Activated CD4-positive, alpha-beta T cell treated with anti-CD3 and anti-CD28 coated beads, Interleukin-2, amount 50 U/mL, for 48 hours (primary cell): ENCODE measurements around the gene C20orf202.

Source experiments
- DNase-seq, 2 experiments: peaks; one replicate each; pipeline ENCODE4 v3.0.0-alpha.2; 2020

Gene C20orf202

GRCh38 chr20:1185316-1185741, 17.9 kb upstream of the C20orf202 start:
- peak; percentile 11 to 12 for DNase-seq

GRCh38 chr20:1185790-1186334, 17.4 kb upstream of the C20orf202 start:
- peak; percentile 57 to 68 for DNase-seq

- no peak for DNase-seq
These were observed 16.8 kb upstream of the C20orf202 start for GRCh38 chr20:1186367-1186991.

- DNase-seq, result no peak
These were observed 15.6 kb upstream of the C20orf202 start for GRCh38 chr20:1187605-1188171.

DNA sequence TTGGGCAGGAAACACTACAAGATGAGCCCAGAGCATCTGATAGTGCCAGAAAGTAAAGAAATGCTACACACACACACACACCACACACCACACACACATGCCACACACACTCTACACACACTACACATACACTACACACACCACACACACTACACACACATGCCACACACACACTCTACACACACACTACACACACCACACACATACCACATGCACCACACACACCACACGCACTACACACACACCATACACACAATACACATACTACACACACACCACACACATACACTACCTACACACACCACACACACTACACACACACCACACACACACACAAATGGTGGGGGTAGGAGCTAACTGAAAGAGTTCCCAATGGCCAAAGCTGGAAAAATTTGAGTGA, 14.9 kb upstream of the C20orf202 start:
- DNase-seq, result no peak

GRCh38 chr20:1189827-1190226, 13.4 kb upstream of the C20orf202 start:
- no peak for DNase-seq

DNA sequence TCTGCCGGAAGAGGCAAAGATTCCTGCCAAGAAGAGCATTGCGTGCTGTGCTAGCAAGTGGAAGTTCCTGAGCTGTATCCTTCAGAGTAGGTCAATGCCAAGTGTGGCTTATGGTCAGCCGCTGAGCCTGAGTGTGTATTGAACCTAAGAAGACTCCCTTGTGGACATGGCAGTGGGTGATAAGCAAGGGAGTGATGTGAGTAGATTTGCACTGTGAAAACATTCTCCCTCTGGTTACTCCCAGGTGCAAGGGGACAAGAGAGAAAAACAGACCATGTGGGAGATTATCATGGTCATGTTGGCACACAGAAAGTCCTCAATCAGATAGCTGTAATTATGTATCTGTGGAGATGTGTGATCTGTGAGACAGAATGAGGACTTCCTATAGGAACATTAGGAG, 12.4 kb upstream of the C20orf202 start:
- no peak for DNase-seq

DNA sequence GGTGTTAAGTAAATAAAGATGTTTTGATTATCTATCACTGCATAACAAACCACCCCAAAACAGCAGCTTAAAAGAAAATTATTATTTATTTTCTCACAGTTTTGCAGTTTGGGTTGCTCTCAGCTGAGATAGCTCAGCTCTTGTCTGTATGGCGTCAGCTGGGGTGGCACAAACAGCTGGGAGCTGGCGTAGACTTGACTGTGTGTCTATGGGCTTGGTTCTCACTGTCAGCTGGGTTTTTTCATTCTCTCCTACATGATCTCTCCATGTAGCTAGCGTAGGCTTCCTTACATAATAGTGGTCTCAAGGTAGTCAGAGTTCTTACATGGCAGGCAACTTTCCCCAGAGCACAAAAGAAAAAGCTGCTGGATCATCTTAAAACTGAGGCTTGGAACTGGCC, 12.0 kb upstream of the C20orf202 start:
- no peak for DNase-seq

DNA sequence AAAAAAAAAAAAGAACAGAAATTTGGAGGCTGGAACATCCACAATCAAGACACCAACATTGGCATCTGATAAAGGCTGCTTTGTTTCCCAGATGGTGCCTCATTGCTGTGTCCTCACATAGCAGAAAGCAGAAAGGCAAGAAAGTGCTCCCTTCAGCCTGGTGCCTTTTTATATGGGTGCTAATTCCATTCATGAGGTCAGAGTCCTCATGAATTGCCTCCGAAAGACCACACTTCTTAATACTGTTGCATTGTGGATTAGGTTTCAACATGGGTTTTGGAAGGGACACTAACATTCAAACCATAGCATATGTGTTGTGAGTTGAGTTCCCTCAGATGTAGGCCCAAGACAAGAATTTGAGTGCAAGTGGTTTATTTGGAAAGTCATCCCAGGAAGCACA, 8.0 kb upstream of the C20orf202 start:
- DNase-seq, result no peak

DNA sequence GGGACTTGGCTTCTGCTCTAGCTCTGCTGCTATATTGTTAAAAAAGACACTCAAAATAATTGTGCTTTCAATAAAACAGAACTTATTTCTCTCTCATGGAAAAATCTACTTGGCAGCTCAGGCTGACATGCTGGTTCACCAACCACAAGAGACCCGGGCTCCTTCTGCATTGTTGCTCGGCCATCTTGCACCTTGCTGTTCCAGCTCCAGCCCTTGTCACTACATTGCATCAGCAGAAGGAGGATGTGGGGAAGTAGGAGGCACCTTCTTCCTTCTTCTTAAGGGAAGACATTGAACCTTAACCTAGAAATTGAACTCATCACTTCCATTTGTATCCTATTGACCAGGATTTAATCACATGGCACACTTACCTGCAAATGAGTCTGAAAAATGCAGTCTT, 6.6 kb upstream of the C20orf202 start:
- no peak for DNase-seq

- DNase-seq, result no peak
These were observed 5.5 kb upstream of the C20orf202 start for GRCh38 chr20:1197801-1198200.

- DNase-seq, result no peak
These were observed 4.5 kb upstream of the C20orf202 start for GRCh38 chr20:1198751-1199150.

- no peak for DNase-seq
These were observed 3.9 kb upstream of the C20orf202 start for GRCh38 chr20:1199212-1199873.

DNA sequence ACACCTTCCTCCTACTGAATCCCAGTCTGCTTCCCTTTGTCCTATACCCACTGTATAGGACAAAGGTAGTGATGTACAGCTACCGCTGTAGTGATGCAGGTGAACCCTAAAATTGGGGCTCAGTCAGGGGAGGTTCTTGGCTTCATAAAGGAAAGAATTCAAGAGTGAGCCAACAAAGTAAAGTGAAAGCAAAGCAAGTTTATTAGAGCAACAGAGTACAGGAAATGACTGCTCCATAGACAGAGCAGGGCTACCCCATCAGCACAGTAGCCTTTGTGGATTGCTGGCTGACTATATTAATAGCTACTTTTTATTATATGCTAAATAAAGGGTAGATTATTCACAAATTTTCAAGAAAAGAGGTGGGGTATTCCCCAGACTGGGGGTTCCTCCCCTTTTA, 3.3 kb upstream of the C20orf202 start:
- DNase-seq, result no peak

DNA sequence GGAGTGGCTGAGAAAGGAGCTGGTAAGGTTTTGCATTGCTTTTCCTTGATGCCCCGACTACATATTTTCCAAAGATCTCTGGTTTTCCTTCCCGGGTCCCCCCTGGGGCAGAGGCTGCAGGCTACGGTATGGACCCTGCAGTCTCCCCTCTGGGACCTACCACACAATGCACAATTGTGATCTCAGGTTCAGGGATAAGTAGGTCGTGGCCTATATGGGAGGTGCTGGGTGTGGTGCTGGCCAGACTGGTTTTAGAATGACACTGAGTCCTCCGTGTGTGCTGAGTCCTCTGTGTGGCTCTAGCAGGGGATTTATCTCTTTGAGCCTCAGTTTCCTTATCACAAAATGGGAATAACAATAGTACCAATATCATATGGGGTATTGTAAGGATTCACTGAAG, 376 bp downstream of the C20orf202 start:
- DNase-seq, result no peak

DNA sequence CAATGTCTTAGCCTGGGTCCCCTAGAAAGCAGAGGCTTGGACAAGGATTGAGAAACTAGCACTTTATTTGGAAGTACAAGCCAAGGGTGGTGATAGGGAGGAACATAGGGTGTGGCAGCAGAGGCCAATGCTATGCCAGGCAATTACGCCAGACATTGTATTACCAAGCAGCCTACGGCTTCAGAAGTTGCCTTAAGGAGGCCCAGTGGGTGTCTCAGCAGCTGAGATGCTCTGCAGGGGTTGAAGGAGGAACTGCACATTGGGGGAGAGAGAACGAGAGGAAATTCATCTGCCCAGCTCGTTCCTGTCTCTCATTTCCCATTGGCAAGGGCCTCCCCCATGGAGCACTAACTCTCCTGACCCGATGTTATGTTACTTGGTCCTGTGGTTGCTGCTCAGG, 859 bp downstream of the C20orf202 start:
- DNase-seq, result no peak

DNA sequence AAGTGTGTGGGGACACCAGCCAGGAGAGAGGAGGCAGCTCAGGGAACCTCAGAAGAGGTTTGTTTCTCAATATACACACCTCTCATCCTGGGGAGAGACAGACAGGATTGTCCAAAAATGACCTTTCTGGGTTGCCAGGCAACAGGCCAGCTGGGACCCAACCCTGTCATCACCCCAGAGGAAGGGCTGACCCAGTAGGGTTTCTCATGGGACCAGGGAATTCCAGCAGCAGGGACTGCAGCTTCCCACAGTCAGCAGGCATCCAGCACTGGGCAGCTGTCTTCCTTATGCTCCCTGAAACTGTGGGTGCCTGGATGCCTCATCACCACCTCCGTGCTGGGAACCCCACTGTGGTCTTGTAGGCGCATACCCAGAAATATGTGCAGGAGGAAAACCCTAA, 1.3 kb downstream of the C20orf202 start:
- DNase-seq, result no peak

- DNase-seq, result no peak
These were observed 2.5 kb downstream of the C20orf202 start for GRCh38 chr20:1205802-1206201.

GRCh38 chr20:1206366-1207148, 3.3 kb downstream of the C20orf202 start:
- no peak for DNase-seq

- no peak for DNase-seq
These were observed 4.1 kb downstream of the C20orf202 start for GRCh38 chr20:1207293-1207878.

GRCh38 chr20:1209447-1210387, 6.5 kb downstream of the C20orf202 start:
- DNase-seq, result no peak

DNA sequence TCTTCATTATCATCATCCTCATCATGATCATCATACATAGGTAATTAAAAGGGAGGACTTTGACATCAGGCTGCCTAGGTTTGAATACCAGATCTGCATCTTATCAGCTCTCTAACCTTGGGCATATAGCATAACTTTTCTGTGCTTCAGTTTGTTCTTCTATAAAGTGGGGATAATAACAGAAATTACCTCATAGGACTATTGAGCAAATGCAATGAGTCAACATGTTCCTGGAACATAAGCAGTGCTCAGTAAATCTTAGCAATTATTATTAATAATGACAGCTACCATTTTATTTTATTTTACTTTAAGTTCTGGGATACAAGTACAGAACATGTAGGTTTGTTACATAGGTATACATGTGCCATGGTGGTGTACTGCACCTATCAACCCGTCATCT, 7.2 kb downstream of the C20orf202 start:
- no peak for DNase-seq
